Left ventricle myocardium inferior (tissue), 1 donor: ENCODE results near the gene STX4. TPM values are rescaled to one million over a fixed set of nuclear protein-coding genes. Genes with fewer than 3 reads are reported as not detected.

Experiments
- DNase-seq: peaks from one replicate; pipeline ENCODE4 v3.0.0-alpha.2; 2020
- H3K27ac ChIP-seq: fragments of 200-600 bp; replicated peaks from 2 replicates; pipeline ENCODE4 v1.8.0; 2021
- H3K27me3 ChIP-seq: fragments of 200-600 bp; 2 replicates; pipeline ENCODE4 v1.8.0; 2021; ENCODE audit warnings: low read depth
- H3K36me3 ChIP-seq: fragments of 200-600 bp; 2 replicates; pipeline ENCODE4 v1.8.0; 2021
- H3K4me1 ChIP-seq: fragments of 200-600 bp; 2 replicates; pipeline ENCODE4 v1.8.0; 2021
- H3K4me3 ChIP-seq: fragments of 200-600 bp; 2 replicates; pipeline ENCODE4 v1.8.0; 2021; ENCODE audit warnings: mild to moderate bottlenecking, moderate library complexity
- H3K9me3 ChIP-seq: fragments of 200-600 bp; replicated peaks from 2 replicates; pipeline ENCODE4 v1.8.0; 2021
- intact Hi-C: fragments of 100-400 bp; cut with micrococcal nuclease; formaldehyde crosslinking; loops from one replicate; pipeline ENCODE4 v1.11.0; 2022
- total RNA-seq: library from RNA; stranded (reverse); fragmentation: NEBNext Ultra II Directional; extraction: Animal tissue kit (Norgen Biotek cat#: 25700); gene quantifications from one replicate; pipeline ENCODE4 v1.2.1, GENCODE V29; 2021
- TF ChIP-seq, protein P1 (sequence below): fragments of 200-600 bp; IDR thresholded peaks from 2 replicates; pipeline ENCODE4 v1.8.0; 2021; ENCODE audit warnings: antibody characterized with exemption, mild to moderate bottlenecking, borderline replicate concordance
- donor health status: DM: no; HTN: yes; CAD: no; lungs with severe emphysema.

Gene STX4
- total RNA-seq, 1 donor from 2014 or later = 43.1 TPM

DNA sequence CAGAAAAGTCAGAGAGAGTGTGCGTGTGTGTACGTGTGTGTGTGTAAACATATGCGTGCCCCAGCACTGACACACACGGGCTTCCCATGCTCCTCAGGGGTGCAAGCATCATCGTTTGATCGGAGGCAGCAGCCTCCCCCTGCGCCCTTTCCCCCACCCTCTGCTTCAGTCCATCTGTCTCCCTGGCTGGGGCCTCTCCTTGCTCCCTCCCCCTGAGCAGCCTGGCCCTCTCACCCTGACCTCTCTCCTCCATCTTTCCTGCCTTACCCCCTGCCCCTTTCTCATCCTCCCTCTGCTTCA lies 27.3 kb upstream of the STX4 start:
- H3K27ac ChIP-seq = no peak overlapping the region
- peaks cover 54% of the 10 kb centered on the region for H3K27me3 ChIP-seq
- no peaks in the 10 kb centered on the region for H3K9me3 ChIP-seq
- intact Hi-C loops = no loop called here
- no peak overlapping the region for H3K4me3 ChIP-seq
- TF ChIP-seq, protein P1, sequence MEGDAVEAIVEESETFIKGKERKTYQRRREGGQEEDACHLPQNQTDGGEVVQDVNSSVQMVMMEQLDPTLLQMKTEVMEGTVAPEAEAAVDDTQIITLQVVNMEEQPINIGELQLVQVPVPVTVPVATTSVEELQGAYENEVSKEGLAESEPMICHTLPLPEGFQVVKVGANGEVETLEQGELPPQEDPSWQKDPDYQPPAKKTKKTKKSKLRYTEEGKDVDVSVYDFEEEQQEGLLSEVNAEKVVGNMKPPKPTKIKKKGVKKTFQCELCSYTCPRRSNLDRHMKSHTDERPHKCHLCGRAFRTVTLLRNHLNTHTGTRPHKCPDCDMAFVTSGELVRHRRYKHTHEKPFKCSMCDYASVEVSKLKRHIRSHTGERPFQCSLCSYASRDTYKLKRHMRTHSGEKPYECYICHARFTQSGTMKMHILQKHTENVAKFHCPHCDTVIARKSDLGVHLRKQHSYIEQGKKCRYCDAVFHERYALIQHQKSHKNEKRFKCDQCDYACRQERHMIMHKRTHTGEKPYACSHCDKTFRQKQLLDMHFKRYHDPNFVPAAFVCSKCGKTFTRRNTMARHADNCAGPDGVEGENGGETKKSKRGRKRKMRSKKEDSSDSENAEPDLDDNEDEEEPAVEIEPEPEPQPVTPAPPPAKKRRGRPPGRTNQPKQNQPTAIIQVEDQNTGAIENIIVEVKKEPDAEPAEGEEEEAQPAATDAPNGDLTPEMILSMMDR = no peak
- no peaks in the 10 kb centered on the region for H3K36me3 ChIP-seq
- H3K4me1 ChIP-seq = peaks cover 4% of the 10 kb centered on the region
- no peak for DNase-seq

DNA sequence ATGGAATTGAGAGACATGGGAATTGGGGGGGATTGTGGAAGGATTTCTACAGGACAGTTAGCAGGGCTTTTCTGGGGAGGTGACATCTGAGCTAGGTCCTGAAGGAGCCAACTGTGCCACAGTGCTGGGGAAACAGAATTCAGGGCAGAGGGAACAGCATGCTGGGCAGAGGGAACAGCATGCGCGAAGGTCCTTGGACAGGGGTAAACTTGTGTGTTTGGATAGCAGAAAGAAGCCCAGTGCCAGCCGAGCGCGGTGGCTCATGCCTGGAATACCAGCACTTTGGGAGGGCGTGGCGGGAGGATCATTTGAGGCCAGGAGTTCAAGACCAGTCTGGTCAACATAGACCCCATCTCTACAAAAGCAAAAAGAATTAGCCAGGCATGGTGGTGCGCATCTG lies 26.8 kb upstream of the STX4 start:
- H3K9me3 ChIP-seq = no peaks in the 10 kb centered on the region
- H3K36me3 ChIP-seq = no peaks in the 10 kb centered on the region
- no peak overlapping the region for H3K4me3 ChIP-seq
- DNase-seq = no peak
- no peak overlapping the region for H3K27ac ChIP-seq
- intact Hi-C loops = no loop called here
- H3K27me3 ChIP-seq = peaks cover 60% of the 10 kb centered on the region
- H3K4me1 ChIP-seq = peaks cover 4% of the 10 kb centered on the region
- TF ChIP-seq, protein P1 = no peak

DNA sequence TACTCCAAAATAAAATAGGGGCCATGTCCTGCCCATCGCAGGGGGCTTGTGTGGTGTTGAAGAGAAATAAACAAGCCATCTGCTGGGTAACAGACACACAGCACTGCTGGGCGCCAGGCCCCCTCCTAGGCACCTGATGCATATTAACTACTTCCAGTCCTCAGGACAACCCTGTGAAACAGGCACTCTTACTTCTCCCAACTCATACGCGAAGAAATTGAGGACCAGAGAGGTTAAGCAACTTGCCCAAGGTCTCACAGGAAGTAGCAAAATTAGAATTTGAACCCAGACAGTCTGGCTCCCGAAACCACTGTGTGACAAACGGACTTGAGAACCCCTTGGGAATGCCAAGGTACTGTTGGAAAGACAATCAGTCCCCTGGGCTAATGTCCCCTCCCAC lies 25.7 kb upstream of the STX4 start:
- intact Hi-C loops = no loop called here
- no peaks in the 10 kb centered on the region for H3K9me3 ChIP-seq
- H3K27me3 ChIP-seq = peaks cover 71% of the 10 kb centered on the region
- H3K4me3 ChIP-seq = no peak overlapping the region
- no peaks in the 10 kb centered on the region for H3K4me1 ChIP-seq
- no peak overlapping the region for H3K27ac ChIP-seq
- no peak for DNase-seq
- H3K36me3 ChIP-seq = no peaks in the 10 kb centered on the region
- TF ChIP-seq, protein P1 = no peak

DNA sequence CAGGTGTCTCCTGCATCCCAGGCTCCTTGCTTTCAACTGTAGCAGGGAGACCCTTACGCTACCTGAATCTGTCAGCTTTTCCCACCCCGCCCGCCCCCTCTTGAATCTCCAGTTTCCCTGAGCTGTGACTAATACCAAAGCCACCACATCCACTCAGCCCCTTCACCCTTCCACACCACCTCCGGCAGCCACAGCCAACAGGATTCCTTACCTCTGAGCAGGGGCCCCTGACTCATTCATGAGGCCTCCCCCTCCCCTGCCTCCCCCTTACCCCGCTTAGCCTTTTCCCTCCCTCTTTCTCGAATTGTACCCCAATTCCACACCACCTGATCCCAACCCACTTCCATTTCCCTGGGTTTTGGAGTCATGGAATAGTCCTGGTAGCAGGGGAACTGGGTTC lies 25.2 kb upstream of the STX4 start:
- intact Hi-C loops = no loop called here

DNA sequence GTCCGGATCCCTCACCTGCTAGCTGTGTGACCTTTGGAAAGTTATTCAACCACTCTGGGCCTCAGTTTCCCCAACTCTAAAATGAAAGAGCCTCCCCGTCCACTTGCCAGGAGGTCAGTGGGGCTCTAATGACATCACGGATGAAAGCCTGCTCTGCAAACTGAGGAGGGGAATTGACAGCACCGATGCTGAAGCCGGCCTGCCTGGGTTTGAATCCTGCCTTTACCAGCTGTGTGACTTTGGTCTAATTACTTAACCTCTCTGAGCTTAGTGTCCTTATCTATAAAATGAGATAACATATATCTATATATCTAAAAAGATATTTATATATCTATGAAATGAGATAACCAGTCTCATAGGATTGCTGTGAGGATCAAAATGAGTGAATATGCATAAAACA lies 24.8 kb upstream of the STX4 start:
- intact Hi-C loops = no loop called here
- no peak overlapping the region for H3K4me3 ChIP-seq
- no peaks in the 10 kb centered on the region for H3K36me3 ChIP-seq
- peaks cover 77% of the 10 kb centered on the region for H3K27me3 ChIP-seq
- H3K27ac ChIP-seq = no peak overlapping the region
- no peak for DNase-seq
- no peaks in the 10 kb centered on the region for H3K4me1 ChIP-seq
- H3K9me3 ChIP-seq = no peaks in the 10 kb centered on the region
- TF ChIP-seq, protein P1 = no peak

More for the DNA sequence above, 25.2 kb upstream of the STX4 start:
- no peak for DNase-seq
- Histone ChIP-seq H3K27ac (no peak overlapping the region), H3K36me3 (no peaks in the 10 kb centered on the region), H3K4me3 (no peak overlapping the region), H3K4me1 (no peaks in the 10 kb centered on the region), H3K27me3 (peaks cover 74% of the 10 kb centered on the region), H3K9me3 (no peaks in the 10 kb centered on the region)
- TF ChIP-seq, protein P1 = no peak

DNA sequence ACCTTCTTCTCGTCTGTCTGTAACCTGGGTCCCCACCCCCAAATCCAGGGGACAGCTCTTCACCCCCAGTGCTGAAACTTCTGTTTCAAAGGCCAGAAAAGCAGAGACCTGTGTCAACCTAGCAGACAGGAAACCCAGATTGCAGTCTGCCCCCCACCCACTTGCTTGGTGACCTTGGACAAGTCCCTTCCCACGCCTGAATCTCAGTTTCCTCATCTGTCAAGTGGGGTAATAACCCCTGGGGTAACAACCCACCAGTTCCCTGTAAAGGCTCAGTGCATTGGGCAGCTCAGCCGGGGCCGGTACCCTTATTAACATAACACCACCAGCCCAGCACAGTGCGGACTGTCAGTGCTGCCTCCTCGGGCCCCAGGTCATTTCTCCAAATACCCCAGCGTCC lies 24.2 kb upstream of the STX4 start:
- H3K36me3 ChIP-seq = no peaks in the 10 kb centered on the region
- intact Hi-C loops = no loop called here
- H3K27me3 ChIP-seq = peaks cover 83% of the 10 kb centered on the region
- H3K27ac ChIP-seq = no peak overlapping the region
- H3K9me3 ChIP-seq = no peaks in the 10 kb centered on the region
- no peaks in the 10 kb centered on the region for H3K4me1 ChIP-seq
- TF ChIP-seq, protein P1 = no peak
- no peak overlapping the region for H3K4me3 ChIP-seq
- DNase-seq = no peak
